Measurements from ENCODE around the gene LCE7A.

- no peak for TF ChIP-seq CTCF (IDR thresholded peaks at IDR 0.05; ENCODE audit: low read depth, low read length, poor library complexity, severe bottlenecking)
- TF ChIP-seq EZH2phosphoT487 (IDR thresholded peaks at IDR 0.05; ENCODE audit: borderline replicate concordance, low read length) = no peak
Observed at GRCh38 chr1:152901631-152902030, 41.8 kb downstream of the LCE7A start.

Measured in DOHH2 (cell line).